ELR (cell line): ENCODE results near the gene MC1R.
A peak's percentile ranks its signal among the peaks of the same experiment; 100 is the strongest.
"Not testable (repeated sequence)": the region's sequence is repeated elsewhere in the genome, so short reads cannot be mapped to it uniquely, and the experiment has no call there.

Experiments
- DNase-seq: peaks from one replicate; pipeline ENCODE4 v3.0.0-alpha.2; 2015; ENCODE audit warnings: low read depth

MC1R gene

DNA sequence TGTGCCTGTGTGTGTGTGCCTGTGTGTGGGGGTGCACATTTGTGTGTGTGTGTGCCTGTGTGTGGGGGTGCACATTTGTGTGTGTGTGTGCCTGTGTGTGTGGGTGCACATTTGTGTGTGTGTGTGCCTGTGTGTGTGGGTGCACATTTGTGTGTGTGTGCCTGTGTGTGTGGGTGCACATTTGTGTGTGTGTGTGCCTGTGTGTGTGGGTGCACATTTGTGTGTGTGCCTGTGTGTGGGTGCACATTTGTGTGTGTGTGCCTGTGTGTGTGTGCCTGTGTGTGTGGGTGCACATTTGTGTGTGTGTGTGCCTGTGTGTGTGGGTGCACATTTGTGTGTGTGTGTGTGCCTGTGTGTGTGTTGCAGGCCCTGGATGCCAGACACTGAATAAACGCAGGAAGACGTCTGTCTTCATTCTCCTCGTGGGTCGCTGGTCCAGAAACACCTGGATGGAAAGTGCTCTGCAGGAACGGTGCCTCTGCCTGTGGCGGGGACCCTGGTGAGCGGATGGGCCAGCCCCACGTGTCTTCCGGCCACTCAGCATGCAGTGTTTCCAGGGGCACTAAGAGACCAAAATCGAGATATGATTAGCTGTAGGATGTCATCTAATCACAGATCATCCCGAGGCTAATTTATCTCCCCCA is 3.9 kb upstream of the MC1R start:
- not testable (repeated sequence) for DNase-seq

DNA sequence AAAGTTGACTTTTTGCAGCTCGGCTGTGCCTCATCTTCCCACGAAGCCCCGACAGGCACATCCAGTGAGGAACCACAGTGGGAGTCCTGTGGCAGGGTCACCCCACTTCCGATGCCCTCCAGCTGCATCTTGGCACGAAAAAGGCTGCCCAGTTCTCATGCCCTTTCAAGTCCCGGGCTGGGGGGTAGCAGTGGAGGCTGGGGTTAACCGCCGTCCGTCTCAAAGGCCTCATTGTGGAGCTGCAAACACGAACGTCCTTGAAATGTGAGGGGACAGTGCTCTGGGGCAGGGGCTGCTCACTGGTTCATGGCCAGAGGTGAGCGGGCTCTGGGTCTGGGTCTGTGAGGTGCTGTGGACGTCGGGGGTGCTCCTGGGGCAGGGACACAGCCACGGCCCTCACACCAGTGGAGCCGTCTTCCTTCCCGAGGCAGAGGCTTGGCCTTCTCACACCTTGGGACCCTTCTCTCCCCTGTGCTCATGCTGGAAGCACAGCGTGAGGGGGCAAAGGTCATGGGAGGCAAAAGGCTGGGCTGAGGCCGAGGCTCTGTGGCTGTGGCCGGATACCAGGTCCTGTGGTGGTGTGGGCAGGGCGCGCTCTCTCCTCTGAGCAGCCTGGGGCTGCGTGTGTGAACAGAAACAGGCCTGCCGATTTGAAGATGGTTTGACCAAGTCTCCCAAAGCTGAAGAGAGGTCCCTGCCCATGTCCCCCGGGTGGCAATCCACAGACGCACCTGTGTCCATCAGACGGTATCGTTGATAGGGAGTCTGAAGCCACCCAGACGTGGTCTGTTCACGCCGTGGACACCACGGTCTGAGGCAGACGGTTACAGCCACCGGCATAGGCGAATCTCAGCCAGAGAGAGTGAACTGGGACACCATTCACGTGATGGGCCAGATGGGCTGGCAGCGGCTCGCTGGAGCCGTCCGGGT is 3.1 kb upstream of the MC1R start:
- DNase-seq = no peak

- DNase-seq = peak; percentile 94
Measured at GRCh38 chr16:89917773-89918452, 749 bp upstream of the MC1R start.

- no peak for DNase-seq
Measured at GRCh38 chr16:89919535-89920406, 1.1 kb downstream of the MC1R start.

- DNase-seq = peak; percentile 66
Measured at GRCh38 chr16:89920723-89921122, 2.1 kb downstream of the MC1R start.

DNA sequence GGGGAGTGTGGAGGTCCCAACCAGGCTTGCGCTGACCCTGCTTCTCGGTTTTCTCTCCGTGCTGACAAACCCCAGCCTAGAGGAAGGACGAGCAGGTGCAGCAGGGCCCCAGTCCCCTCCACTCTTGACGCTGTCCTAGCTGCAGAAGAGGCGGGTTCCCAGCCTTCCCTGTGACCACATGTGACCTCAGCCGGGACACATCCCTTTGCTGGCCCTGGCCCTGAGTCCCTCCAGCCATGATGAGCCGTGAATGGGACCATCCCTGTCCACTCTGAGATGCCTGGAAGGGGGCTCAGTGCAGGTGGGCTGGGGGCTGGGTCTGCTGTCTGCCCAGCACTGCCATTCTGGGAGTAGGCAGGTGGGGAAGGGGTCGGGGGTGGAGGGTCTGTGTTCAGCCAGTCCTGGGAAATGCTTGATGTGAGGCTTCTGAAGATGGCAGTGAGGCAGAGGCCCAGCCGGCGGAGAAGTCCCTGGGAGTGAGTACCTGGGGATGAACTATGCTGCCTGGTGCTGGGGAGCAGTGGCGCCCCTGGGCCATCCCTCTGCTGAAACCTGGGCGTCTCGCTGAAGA is 2.6 kb downstream of the MC1R start:
- no peak for DNase-seq

GRCh38 chr16:89921702-89922476 is 3.2 kb downstream of the MC1R start:
- peak; percentile 99 for DNase-seq

DNA sequence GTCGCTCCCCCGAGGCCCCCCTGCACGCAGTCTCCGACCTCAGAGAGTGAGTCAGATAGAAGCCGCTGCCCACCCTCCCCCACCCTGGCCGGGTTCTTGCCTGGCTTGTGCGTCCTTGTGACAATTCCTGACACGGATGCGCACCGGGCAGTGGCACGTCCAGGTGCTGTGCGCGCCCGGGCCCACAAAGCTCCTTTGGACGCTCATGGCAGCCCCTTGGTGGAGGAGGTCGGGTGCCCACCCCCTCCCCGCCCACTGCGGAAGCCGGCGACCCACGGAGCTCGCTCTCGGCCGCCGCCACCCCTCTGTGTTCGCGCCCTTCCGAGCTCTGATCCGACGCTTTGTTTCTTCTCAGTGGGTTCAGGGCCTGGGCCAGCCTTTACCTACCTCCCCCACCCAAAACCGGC is 3.8 kb downstream of the MC1R start:
- DNase-seq = peak; percentile 96

GRCh38 chr16:89922884-89923639 is 4.4 kb downstream of the MC1R start, which contains the start of gene TUBB3:
TSS of gene TUBB3 (plus strand) at chr16:89923342. CDS start at chr16:89923402, 60 bp downstream.
- DNase-seq = peak; percentile 90

GRCh38 chr16:89923640-89924296 is 5.1 kb downstream of the MC1R start:
- DNase-seq = peak; percentile 45

DNA sequence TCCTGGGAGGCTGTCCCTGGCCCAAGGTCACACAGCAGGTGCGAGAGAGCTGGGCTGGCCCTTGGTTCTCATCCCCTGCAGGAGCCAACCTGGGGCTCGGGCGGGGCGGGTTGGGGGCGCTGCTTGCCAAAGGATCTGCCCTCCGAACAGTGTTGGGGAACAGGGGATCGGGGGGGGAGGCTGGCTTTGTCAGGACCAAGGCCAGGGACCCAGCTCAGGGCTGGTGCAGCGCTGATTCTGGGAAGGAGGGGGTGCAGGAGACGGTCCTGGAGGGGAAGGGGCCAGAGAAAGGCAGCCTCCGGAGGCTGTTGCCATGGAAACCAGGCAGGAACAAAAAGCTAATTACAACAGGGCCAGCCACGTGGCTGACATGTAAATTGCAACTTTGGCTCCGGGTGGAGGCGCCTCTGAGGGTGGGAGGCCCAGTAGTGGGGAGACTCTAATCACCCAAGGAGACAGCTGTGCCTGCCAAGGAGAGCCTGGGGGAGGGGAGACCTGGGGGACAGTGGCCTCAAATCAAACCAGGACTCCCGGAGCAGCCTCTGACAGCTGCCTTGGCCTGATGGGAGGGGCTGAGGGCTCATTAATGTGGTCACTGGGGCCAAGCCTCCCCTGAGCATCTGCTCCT is 5.7 kb downstream of the MC1R start:
- peak; percentile 63 for DNase-seq

GRCh38 chr16:89924925-89925307 is 6.3 kb downstream of the MC1R start:
- DNase-seq = no peak

- DNase-seq = peak; percentile 68
Measured at GRCh38 chr16:89925596-89926079, 7.0 kb downstream of the MC1R start.

DNA sequence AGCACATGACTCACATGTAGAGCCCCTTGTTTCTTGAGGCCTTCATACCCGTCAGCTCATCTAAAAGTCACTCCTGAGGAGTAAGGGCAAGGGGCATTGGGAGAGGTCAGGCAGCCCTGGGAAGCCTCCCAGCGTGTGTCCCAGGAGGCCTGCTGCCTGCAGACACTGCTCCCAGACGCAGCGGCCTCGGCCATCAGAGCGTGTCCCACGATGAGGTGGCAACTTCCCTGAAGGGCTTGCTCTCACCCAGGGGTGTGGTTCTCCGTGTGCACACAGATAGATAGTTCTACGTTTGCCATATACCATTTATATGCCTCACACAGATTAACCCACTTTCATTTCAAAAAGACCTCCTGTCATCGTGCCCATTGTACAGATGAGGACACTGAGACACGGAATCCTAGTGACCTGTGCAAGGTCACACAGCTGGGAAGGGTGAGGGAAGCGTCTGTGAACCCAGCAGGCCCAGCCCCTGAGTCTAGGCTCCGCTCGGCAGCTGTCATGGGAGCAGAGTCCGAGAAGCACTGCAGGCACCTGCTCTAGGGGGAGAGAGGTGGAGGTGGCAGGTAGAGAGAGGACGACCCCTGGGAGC is 12.7 kb downstream of the MC1R start:
- no peak for DNase-seq

GRCh38 chr16:89931964-89932363 is 13.3 kb downstream of the MC1R start:
- no peak for DNase-seq

DNA sequence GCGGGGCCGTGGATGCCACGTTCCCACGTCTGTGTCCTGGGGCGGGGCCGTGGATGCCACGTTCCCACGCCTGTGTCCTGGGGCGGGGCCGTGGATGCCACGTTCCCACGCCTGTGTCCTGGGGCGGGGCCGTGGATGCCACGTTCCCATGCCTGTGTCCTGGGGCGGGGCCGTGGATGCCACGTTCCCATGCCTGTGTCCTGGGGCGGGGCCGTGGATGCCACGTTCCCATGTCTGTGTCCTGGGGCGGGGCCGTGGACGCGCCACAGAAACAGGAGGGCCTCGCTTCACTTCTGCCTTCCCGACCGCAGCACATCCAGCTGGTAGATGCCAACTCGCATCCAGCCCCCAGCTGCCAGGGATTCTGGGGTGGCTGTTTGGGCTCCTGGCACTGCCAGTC is 15.4 kb downstream of the MC1R start:
- not testable (repeated sequence) for DNase-seq

- DNase-seq = no peak
Measured at GRCh38 chr16:89934611-89935553, 16.2 kb downstream of the MC1R start.
